Measurements from ENCODE around the gene IQCK.

DNA sequence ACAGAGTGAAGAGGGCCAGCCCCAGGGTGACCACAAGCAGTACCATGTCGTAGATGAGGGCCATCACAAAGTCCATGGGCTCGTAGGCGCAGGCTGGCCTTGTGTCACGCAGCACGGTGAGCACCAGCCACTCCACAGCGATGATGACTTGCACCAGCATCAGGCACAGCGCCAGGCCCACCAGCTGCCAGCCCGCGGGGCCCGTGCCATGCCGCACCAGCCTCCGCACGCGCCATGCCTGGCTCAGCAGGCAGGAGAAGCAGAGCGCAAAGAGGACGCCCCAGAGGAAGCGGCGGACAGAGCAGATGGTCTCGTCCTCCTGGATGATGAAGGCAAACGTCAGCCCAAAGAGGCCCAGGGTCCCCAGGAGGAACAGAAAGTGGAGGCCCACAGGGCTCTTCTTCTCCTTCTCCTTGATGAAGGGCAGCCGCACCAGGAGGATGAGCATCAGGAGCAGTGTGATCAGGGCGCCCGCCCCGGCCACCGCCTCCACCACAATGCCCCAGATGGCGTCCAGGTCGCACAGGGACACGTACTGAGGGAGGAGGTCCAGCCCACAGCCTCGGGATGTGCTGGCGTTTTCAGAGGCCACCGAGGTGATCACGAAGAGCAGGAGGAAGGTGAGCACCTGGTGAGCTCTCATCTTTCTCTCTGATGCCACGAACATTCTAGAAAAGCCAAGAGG, 154.2 kb downstream of the IQCK start:
- no peak for TF ChIP-seq SMC3 (IDR thresholded peaks at IDR 0.05)
- no peak for TF ChIP-seq POLR2A (IDR thresholded peaks at IDR 0.05; ENCODE audit: low read length)
- TF ChIP-seq, protein P1, sequence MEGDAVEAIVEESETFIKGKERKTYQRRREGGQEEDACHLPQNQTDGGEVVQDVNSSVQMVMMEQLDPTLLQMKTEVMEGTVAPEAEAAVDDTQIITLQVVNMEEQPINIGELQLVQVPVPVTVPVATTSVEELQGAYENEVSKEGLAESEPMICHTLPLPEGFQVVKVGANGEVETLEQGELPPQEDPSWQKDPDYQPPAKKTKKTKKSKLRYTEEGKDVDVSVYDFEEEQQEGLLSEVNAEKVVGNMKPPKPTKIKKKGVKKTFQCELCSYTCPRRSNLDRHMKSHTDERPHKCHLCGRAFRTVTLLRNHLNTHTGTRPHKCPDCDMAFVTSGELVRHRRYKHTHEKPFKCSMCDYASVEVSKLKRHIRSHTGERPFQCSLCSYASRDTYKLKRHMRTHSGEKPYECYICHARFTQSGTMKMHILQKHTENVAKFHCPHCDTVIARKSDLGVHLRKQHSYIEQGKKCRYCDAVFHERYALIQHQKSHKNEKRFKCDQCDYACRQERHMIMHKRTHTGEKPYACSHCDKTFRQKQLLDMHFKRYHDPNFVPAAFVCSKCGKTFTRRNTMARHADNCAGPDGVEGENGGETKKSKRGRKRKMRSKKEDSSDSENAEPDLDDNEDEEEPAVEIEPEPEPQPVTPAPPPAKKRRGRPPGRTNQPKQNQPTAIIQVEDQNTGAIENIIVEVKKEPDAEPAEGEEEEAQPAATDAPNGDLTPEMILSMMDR (IDR thresholded peaks at IDR 0.05): no peak
- no peak for TF ChIP-seq HOXA7 (CRISPR knock-in tag; IDR thresholded peaks at IDR 0.05)
- no peak for TF ChIP-seq GATA3 (IDR thresholded peaks at IDR 0.05; ENCODE audit: borderline replicate concordance)
- no peak for TF ChIP-seq HOXB5 (CRISPR knock-in tag; IDR thresholded peaks at IDR 0.05)
- TF ChIP-seq, protein P2, sequence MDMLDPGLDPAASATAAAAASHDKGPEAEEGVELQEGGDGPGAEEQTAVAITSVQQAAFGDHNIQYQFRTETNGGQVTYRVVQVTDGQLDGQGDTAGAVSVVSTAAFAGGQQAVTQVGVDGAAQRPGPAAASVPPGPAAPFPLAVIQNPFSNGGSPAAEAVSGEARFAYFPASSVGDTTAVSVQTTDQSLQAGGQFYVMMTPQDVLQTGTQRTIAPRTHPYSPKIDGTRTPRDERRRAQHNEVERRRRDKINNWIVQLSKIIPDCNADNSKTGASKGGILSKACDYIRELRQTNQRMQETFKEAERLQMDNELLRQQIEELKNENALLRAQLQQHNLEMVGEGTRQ (IDR thresholded peaks at IDR 0.05): no peak
- no peak for TF ChIP-seq EP300 (IDR thresholded peaks at IDR 0.05)
- TF ChIP-seq ZFP36 (IDR thresholded peaks at IDR 0.05; ENCODE audit: borderline replicate concordance, partially characterized antibody): no peak
- TF ChIP-seq, protein P3, sequence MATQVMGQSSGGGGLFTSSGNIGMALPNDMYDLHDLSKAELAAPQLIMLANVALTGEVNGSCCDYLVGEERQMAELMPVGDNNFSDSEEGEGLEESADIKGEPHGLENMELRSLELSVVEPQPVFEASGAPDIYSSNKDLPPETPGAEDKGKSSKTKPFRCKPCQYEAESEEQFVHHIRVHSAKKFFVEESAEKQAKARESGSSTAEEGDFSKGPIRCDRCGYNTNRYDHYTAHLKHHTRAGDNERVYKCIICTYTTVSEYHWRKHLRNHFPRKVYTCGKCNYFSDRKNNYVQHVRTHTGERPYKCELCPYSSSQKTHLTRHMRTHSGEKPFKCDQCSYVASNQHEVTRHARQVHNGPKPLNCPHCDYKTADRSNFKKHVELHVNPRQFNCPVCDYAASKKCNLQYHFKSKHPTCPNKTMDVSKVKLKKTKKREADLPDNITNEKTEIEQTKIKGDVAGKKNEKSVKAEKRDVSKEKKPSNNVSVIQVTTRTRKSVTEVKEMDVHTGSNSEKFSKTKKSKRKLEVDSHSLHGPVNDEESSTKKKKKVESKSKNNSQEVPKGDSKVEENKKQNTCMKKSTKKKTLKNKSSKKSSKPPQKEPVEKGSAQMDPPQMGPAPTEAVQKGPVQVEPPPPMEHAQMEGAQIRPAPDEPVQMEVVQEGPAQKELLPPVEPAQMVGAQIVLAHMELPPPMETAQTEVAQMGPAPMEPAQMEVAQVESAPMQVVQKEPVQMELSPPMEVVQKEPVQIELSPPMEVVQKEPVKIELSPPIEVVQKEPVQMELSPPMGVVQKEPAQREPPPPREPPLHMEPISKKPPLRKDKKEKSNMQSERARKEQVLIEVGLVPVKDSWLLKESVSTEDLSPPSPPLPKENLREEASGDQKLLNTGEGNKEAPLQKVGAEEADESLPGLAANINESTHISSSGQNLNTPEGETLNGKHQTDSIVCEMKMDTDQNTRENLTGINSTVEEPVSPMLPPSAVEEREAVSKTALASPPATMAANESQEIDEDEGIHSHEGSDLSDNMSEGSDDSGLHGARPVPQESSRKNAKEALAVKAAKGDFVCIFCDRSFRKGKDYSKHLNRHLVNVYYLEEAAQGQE (IDR thresholded peaks at IDR 0.05): no peak

Data from A549 (cell line).